HG03103 (cell line): Measurements from ENCODE around the gene ACSBG1.
A peak's percentile ranks its signal among the peaks of the same experiment; 100 is the strongest.

Experiments used
- ATAC-seq: cut with Tn5 transposase; IDR thresholded peaks from one replicate; pipeline ENCODE4 v1.9.1; 2021; ENCODE audit warnings: low read depth; ENCODE audit not compliant: unreplicated experiment

The ACSBG1 gene

GRCh38 chr15:78140292-78140691 is 94.1 kb downstream of the ACSBG1 start:
- ATAC-seq = no peak

DNA sequence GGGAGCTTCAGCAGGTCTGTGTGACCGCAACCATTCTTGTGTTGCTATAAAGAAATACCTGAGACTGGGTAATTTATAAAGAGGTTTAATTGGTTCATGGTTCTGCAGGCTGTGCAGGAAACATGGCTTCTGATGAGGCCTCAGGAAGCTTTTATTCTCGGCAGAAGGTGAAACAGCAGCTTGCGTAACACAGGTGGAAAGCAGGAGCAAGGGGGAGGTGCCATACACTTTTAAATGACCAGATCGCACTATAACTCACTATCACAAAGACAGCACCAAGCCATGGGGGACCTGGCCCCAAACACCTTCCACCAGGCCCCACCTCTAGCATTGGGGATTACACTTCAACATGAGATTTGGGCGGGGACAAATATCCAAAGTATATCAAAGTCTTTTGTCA is 94.8 kb downstream of the ACSBG1 start:
- ATAC-seq = no peak

- no peak for ATAC-seq
Measured at GRCh38 chr15:78133801-78134200, 100.6 kb downstream of the ACSBG1 start.

GRCh38 chr15:78131295-78132061 is 102.9 kb downstream of the ACSBG1 start, which contains the start of gene CIB2:
TSS of gene CIB2 (minus strand) at chr15:78131445. CDS start at chr15:78131215, 230 bp downstream.
- peak; percentile 80 for ATAC-seq

DNA sequence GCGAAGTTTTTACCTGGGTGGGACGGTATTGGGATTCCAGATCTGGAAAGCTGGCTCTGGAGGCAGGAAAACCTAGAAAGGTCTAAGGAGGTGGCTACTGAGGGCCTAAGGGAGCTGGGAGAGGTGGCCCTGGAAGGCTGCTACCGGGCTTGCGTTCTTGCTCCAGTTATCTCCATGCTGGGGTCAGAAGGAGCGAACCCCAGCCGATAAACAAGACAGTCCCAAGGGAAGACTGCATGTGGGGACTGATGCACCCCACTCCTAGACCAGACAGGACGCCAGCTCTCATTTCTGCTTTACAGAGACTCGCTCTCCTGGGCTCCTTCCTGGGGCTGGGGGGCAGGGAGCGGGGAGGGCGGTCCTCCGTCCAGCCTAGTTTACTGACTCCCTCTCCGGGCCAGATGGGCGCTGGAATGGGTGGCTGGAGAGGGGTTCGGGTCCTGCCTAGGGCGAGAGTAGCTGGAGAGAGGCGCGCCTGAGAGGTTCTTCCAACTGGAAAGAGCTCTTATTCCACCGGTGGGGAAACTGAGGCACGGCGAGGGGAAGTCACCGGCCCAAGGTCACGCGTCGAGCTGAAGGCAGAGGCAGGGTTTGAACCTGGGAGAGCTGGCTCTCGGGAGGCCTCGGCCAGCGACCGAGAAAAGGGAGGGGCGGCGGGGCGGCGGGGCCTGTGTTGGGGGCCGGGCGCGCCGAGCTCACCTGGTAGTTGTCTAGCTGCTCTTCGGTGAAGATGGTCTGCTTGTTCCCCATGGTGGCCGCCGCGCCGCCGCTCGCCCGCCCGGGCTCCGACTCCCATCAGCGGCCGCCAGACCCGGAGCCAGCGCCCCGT is 103.7 kb downstream of the ACSBG1 start:
- ATAC-seq = peak; percentile 36

GRCh38 chr15:78129751-78130287 is 104.5 kb downstream of the ACSBG1 start:
- no peak for ATAC-seq

- no peak for ATAC-seq
Measured at GRCh38 chr15:78129077-78129750, 105.2 kb downstream of the ACSBG1 start.

DNA sequence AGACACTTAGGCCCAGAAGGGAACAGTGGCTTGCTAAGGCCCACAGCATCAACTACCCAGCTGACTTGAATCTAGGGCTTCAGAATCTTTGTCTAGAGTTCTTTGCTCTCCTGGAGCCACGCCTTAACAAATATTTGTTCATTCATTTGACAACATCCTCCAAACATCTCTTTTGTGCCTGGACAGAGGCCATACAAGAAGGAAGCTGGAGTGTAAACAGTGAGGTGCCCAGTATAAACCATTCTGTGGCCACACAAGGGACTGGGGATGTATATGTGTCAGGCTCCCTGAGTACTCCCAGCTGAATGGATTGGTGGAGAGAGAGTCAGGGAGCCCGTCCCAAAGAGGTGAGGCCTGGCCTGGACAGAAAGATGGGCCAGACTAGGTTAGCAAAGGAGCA is 106.5 kb downstream of the ACSBG1 start:
- ATAC-seq = no peak

GRCh38 chr15:78125267-78125666 is 109.1 kb downstream of the ACSBG1 start:
- ATAC-seq = no peak

GRCh38 chr15:78120523-78120922 is 113.8 kb downstream of the ACSBG1 start:
- ATAC-seq = no peak
